GM19240 (cell line): ENCODE results near the gene SLC45A1.

Experiments
- DNase-seq: peaks from one replicate; pipeline ENCODE4 v3.0.0; 2011; ENCODE audit warnings: low spot score; ENCODE audit not compliant: insufficient read length

The SLC45A1 gene

DNA sequence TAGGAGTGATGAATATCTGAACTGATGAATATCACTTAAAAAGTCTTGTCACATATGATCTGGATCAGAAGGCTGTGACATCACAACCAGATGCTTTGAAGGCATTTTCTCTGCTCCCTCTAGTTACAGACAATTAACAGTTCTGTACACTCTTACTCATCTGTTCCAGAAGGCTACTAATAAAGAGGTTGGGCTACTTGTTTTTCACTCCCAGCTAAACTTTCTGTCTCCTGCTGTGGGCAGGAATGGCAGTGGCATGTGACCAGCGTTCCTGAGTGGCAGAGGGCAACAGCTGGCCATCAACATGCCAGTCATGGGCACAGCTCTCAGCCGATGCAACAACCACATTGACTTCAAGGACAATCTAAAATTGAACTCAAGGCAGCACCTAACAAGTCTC is 66.7 kb downstream of the SLC45A1 start:
- no peak for DNase-seq

- DNase-seq, result no peak
These were observed 68.3 kb downstream of the SLC45A1 start for GRCh38 chr1:8386247-8386646.

- no peak for DNase-seq
These were observed 71.0 kb downstream of the SLC45A1 start for GRCh38 chr1:8388732-8389562.

DNA sequence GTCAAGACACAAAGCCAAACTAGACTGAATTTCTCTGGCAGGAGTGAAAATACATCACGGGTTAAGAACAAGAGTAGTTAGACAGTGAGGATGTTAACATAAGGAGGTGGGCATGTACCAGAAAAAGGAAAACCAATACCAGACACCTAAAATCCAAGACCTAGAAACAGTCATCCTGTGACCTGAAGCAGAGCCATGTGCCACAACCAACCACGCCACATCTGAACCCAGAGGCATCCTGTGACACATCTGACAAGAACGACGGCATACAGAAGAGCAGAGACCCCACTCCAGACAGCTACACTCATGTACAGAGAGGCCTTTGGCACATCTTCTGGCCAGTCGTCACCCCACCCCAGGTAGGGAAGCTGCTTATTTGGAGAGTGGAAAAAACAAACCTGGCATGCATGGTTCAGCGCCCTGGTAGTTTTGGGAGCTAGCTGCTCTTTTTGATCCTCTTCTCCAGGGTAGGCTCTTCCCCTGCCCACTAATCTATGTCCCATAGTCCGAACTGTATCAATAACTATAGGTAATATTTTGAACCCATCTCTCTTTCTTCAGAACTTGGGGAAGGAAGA is 72.1 kb downstream of the SLC45A1 start:
- no peak for DNase-seq

DNA sequence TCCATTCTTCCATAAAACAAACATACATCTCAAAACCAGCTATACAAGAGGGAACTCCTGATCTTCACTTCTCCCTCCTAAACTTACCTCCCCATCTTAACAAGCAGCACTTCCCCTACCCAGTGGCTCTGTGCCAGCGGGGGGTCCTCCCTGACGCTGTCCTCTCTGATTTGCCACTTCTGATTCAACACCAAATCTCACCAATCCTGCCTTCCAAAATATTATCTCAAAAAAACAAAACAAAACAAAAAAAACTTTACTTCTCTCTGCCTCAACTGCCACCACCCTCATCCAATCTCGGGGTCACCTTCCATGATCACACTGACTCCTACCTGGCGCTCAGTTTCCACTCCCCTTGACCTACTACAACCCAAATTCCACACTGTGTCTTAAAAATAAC is 72.8 kb downstream of the SLC45A1 start:
- no peak for DNase-seq

DNA sequence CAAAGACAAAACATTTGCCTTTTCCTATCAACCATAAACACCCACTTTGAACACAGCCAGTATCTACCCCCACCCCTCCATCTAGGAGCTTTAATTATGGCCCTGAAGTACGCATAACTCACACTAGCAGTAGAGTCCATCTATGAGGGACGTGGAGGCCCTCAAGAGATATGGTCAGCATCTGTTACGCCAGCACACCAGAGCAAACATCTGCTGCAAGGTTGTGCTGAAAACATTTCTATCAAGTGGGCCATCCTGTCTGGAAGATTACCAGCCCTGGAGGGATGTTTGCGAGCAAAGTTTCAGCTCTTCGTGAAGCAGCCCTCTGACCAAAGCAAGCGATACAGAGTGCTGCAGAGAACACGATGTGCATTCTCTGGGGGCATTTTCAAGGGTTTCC is 74.6 kb downstream of the SLC45A1 start:
- no peak for DNase-seq
